ENCODE data around the gene CYP8B1.
A peak's percentile ranks its signal among the peaks of the same experiment; 100 is the strongest.
"Not testable (repeated sequence)": the region's sequence is repeated elsewhere in the genome, so short reads cannot be mapped to it uniquely, and the experiment has no call there.

Gene CYP8B1

GRCh38 chr3:42886294-42886822 lies 10.7 kb upstream of the CYP8B1 start:
- no peaks in the 10 kb centered on the region for H3K36me3 ChIP-seq
- H3K27me3 ChIP-seq, result no peaks in the 10 kb centered on the region
- no peak for DNase-seq
- intact Hi-C loops (cut with DNase I; ENCODE audit: low total_unique reads), result no loop called here
- TF ChIP-seq CTCF (IDR thresholded peaks at IDR 0.05), result no peak
- no peak overlapping the region for H3K27ac ChIP-seq
- peaks cover 0 to under 1% (median 0%) of the 10 kb centered on the region in 4 donors for H3K4me1 ChIP-seq
- H3K4me3 ChIP-seq, result no peak overlapping the region
- no peaks in the 10 kb centered on the region for H3K9me3 ChIP-seq

GRCh38 chr3:42884324-42884723 lies 8.6 kb upstream of the CYP8B1 start:
- H3K27me3 ChIP-seq, result no peaks in the 10 kb centered on the region
- no peak for TF ChIP-seq CTCF (IDR thresholded peaks at IDR 0.05)

DNA sequence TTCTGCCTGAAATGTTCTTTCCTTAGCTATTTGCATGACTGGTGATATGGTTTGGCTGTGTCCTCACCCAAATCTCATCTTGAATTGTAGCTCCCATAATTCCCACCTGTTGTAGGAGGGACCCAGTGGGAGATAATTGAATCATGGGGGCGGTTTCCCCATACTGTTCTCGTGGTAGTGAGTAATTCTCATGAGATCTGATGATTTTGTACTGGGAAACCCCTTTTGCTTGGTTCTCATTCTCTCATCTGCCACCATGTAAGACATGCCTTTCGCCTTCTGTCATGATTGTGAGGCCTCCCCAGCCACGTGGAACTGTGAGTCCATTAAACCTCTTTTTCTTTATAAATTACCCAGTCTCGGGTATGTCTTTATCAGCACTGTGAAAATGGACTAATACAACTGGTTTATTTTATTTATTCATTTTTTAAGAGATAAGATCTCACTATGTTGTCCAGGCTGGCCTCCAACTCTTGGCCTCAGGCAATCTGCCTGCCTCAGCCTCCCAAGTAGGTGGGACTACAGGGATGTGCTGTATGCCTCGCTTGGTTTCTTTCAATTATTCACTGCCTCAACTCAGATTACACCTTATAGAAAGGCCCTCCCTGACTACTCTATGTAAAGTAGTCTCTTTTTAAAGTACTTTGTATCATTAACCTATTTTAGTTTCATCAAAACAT lies 7.7 kb upstream of the CYP8B1 start:
- peaks cover 0 to 11% (median 5%) of the 10 kb centered on the region in 4 donors for H3K4me1 ChIP-seq
- H3K4me3 ChIP-seq, H3K36me3 ChIP-seq, DNase-seq, H3K27me3 ChIP-seq, H3K27ac ChIP-seq, H3K9me3 ChIP-seq: not testable (repeated sequence)
- intact Hi-C loops (cut with DNase I; ENCODE audit: low total_unique reads), result loop anchor here (5.0 kb wide), 1 partner anchor 51 kb away; no protein-coding TSS in a partner anchor

More at GRCh38 chr3:42884324-42884723, 8.6 kb upstream of the CYP8B1 start:
- DNase-seq, result no peak
- Histone ChIP-seq H3K27ac (no peak overlapping the region), H3K4me1 (peaks cover 0 to 11% (median 5%) of the 10 kb centered on the region in 4 donors), H3K9me3 (no peaks in the 10 kb centered on the region), H3K4me3 (no peak overlapping the region), H3K36me3 (no peaks in the 10 kb centered on the region)
- intact Hi-C loops (cut with DNase I; ENCODE audit: low total_unique reads), result loop anchor here (5.0 kb wide), 1 partner anchor 52 kb away; no protein-coding TSS in a partner anchor

GRCh38 chr3:42880601-42881451 lies 5.1 kb upstream of the CYP8B1 start:
- Histone ChIP-seq H3K4me1 (peaks cover 0 to 11% (median 5%) of the 10 kb centered on the region in 4 donors), H3K4me3 (peak overlapping the region; percentile 65 to 66), H3K36me3 (no peaks in the 10 kb centered on the region), H3K27ac (peak overlapping the region; percentile 77 to 84), H3K27me3 (no peaks in the 10 kb centered on the region), H3K9me3 (no peaks in the 10 kb centered on the region)
- intact Hi-C loops (cut with DNase I; ENCODE audit: low total_unique reads), result loop anchor here (2.0 to 5.0 kb wide), 2 partner anchors 49 to 100 kb away; no protein-coding TSS in a partner anchor
- TF ChIP-seq CTCF (IDR thresholded peaks at IDR 0.05), result peak; percentile 95 to 96
- peak; percentile 84 to 91 for DNase-seq

GRCh38 chr3:42880183-42880582 lies 4.5 kb upstream of the CYP8B1 start:
- TF ChIP-seq CTCF (IDR thresholded peaks at IDR 0.05), result no peak
- intact Hi-C loops (cut with DNase I; ENCODE audit: low total_unique reads), result loop anchor here (2.0 to 5.0 kb wide), 2 partner anchors 48 to 99 kb away; no protein-coding TSS in a partner anchor
- Histone ChIP-seq H3K9me3 (no peaks in the 10 kb centered on the region), H3K4me3 (peak overlapping the region; percentile 65 to 66), H3K27ac (peak overlapping the region; percentile 77 to 84), H3K27me3 (no peaks in the 10 kb centered on the region), H3K4me1 (peaks cover 0 to 11% (median 5%) of the 10 kb centered on the region in 4 donors), H3K36me3 (no peaks in the 10 kb centered on the region)
- no peak for DNase-seq
